A549 (cell line): ENCODE results near the gene FOLR3. TPM values are rescaled to one million over a fixed set of nuclear protein-coding genes. Genes with fewer than 3 reads are reported as not detected.
"Not testable (repeated sequence)": the region's sequence is repeated elsewhere in the genome, so short reads cannot be mapped to it uniquely, and the experiment has no call there.

Experiments
- ATAC-seq, 2 experiments: fragments of 200-7000 bp in 1 of 2; fragments of >200 bp in 1 of 2; cut with Nextera tagmentation in 1 of 2; cut with Tn5 transposase in 1 of 2; 3 replicates each; pipeline versions ENCODE4 v1.8.0 to v1.9.1; 2018 to 2020; ENCODE audit warnings: mild to moderate bottlenecking in 1 of 2, moderate library complexity in 1 of 2
- CTCF ChIA-PET: fragments of 300-600 bp; sonication (Branson Sonifier 250); formaldehyde crosslinking; extraction: SDS; loops from one replicate; lab custom pipeline; 2021; ENCODE audit warnings: antibody characterized with exemption, inconsistent platforms; lab: Yijun Ruan, JAX
- POLR2A ChIA-PET: fragments of 350-600 bp; formaldehyde crosslinking; extraction: SDS; loops from one replicate; lab custom pipeline; 2021; ENCODE audit warnings: antibody characterized with exemption, inconsistent platforms; lab: Yijun Ruan, JAX
- DNase-seq, 2 experiments: peaks; one replicate each; pipeline versions ENCODE4 v3.0.0 to v3.0.0-alpha.2; 2011 to 2016; ENCODE audit warnings: low read depth in 1 of 2, low spot score in 1 of 2
- FAIRE-seq: peaks from 2 replicates; lab custom pipeline; 2011; peaks lifted over from hg19 to GRCh38; lab: Jason Lieb, UNC
- H3K27ac ChIP-seq, 2 experiments: fragments of >200 bp; sonication (Bioruptor Twin); formaldehyde crosslinking; 3 replicates each; pipeline ENCODE4 v1.5.1; 2016 to 2017
- H3K4me1 ChIP-seq: fragments of >200 bp; sonication (Bioruptor Twin); formaldehyde crosslinking; 3 replicates; pipeline ENCODE4 v1.6.1; 2016
- H3K4me2 ChIP-seq: fragments of >200 bp; sonication (Bioruptor Twin); formaldehyde crosslinking; 3 replicates; pipeline ENCODE4 v1.6.1; 2016
- H3K4me3 ChIP-seq: fragments of >200 bp; sonication (Bioruptor Twin); formaldehyde crosslinking; 3 replicates; pipeline ENCODE4 v1.5.1; 2016
- H3K9me3 ChIP-seq: fragments of >200 bp; sonication (Bioruptor Twin); formaldehyde crosslinking; 3 replicates; pipeline ENCODE4 v1.6.1; 2016
- CHD4 ChIP-seq: fragments of 200-600 bp; sonication (generic); IDR thresholded peaks from 2 replicates; pipeline ENCODE4 v1.6.1; 2016; ENCODE audit warnings: antibody characterized with exemption, mild to moderate bottlenecking, borderline replicate concordance
- EHF ChIP-seq: fragments of 250-450 bp; sonication (Bioruptor Pico); IDR thresholded peaks from 2 replicates; pipeline ENCODE4 v1.5.0; 2020; ENCODE audit warnings: mild to moderate bottlenecking
- EP300 ChIP-seq, 2 experiments: fragments of >200 bp; sonication (Bioruptor Twin); formaldehyde crosslinking; IDR thresholded peaks; 2 replicates in 1 of 2; 3 replicates in 1 of 2; pipeline ENCODE4 v1.6.1; 2016 to 2017
- FOXS1 ChIP-seq: fragments of 250-450 bp; sonication (Bioruptor Pico); IDR thresholded peaks from 2 replicates; pipeline ENCODE4 v1.5.0; 2020; ENCODE audit warnings: mild to moderate bottlenecking, moderate library complexity
- GATA3 ChIP-seq: IDR thresholded peaks from 2 replicates; pipeline ENCODE4 v1.6.1; 2012; ENCODE audit warnings: borderline replicate concordance
- HEYL ChIP-seq: fragments of 250-450 bp; sonication (Bioruptor Pico); IDR thresholded peaks from 2 replicates; pipeline ENCODE4 v1.8.0; 2021; ENCODE audit warnings: mild to moderate bottlenecking, moderate library complexity
- HOXB13 ChIP-seq: fragments of 250-450 bp; sonication (Bioruptor Pico); IDR thresholded peaks from 2 replicates; pipeline ENCODE4 v1.5.0; 2020; ENCODE audit warnings: low read depth, mild to moderate bottlenecking, moderate library complexity
- HOXB5 ChIP-seq: fragments of 250-450 bp; sonication (Bioruptor Pico); IDR thresholded peaks from 2 replicates; pipeline ENCODE4 v1.5.0; 2020; ENCODE audit warnings: mild to moderate bottlenecking, moderate library complexity
- JUNB ChIP-seq: fragments of >200 bp; sonication (Bioruptor Twin); formaldehyde crosslinking; IDR thresholded peaks from 2 replicates; pipeline ENCODE4 v1.6.1; 2016
- NFE2L2 ChIP-seq: fragments of 150-350 bp; conservative IDR thresholded peaks from 2 replicates; pipeline ENCODE4 v1.6.1; 2014; ENCODE audit warnings: low read length
- NR3C1 ChIP-seq: fragments of >200 bp; sonication (Bioruptor Twin); formaldehyde crosslinking; IDR thresholded peaks from 3 replicates; pipeline ENCODE4 v1.6.1; 2017
- POLR2A ChIP-seq: IDR thresholded peaks from 2 replicates; pipeline ENCODE4 v1.6.1; 2012; ENCODE audit warnings: mild to moderate bottlenecking, low read length
- RNF2 ChIP-seq: fragments of 200-600 bp; sonication (generic); IDR thresholded peaks from 2 replicates; pipeline ENCODE4 v1.6.1; 2016; ENCODE audit warnings: low read depth, mild to moderate bottlenecking, antibody characterized with exemption, moderate library complexity, borderline replicate concordance
- SMC3 ChIP-seq: fragments of >200 bp; sonication (Bioruptor Twin); formaldehyde crosslinking; IDR thresholded peaks from 3 replicates; pipeline ENCODE4 v1.6.1; 2018; ENCODE audit warnings: inconsistent platforms
- USF2 ChIP-seq: fragments of 450-650 bp; IDR thresholded peaks from 2 replicates; pipeline ENCODE4 v1.6.1; 2014; ENCODE audit warnings: antibody characterized with exemption
- ZNF302 ChIP-seq: fragments of 250-450 bp; sonication (Bioruptor Pico); IDR thresholded peaks from 2 replicates; pipeline ENCODE4 v1.9.0; 2021; ENCODE audit warnings: inconsistent platforms, mild to moderate bottlenecking, moderate library complexity
- ZSCAN20 ChIP-seq: fragments of 250-450 bp; sonication (Bioruptor Pico); IDR thresholded peaks from 2 replicates; pipeline ENCODE4 v1.8.0; 2022; ENCODE audit warnings: mild to moderate bottlenecking, moderate library complexity
- WGBS: methylation state at CpG from one replicate; pipeline ENCODE4 v1.1.6; 2017; ENCODE audit errors: missing lambda C conversion rate; 5-methylcytosine and 5-hydroxymethylcytosine counted together
- polyA plus RNA-seq, 4 experiments: library from polyadenylated mRNA; depleted of rRNA in 3 of 4; stranded (reverse); fragments of >200 nt; fragmentation: RNase III in 1 of 4; extraction: RNeasy Plus Mini Kit Qiagen cat#74134 plus additional on column Dnase treatment in 1 of 4; gene quantifications; 2 replicates in 3 of 4; 3 replicates in 1 of 4; pipeline ENCODE4 v1.2.3, GENCODE V29; 2011 to 2017
- TF ChIP-seq, protein P1 (sequence below): fragments of 250-450 bp; sonication (Bioruptor Pico); IDR thresholded peaks from 2 replicates; pipeline ENCODE4 v1.5.0; 2021; ENCODE audit warnings: mild to moderate bottlenecking, moderate library complexity, borderline replicate concordance
- TF ChIP-seq, protein P2 (sequence below): fragments of 150-350 bp; IDR thresholded peaks from 2 replicates; pipeline ENCODE4 v1.6.1; 2014; ENCODE audit warnings: low read depth, mild to moderate bottlenecking, low read length
- TF ChIP-seq, protein P3 (sequence below): IDR thresholded peaks from 2 replicates; pipeline ENCODE4 v1.6.1; 2012; ENCODE audit warnings: low read depth, borderline replicate concordance

Gene FOLR3
- polyA plus RNA-seq, 2 of the 4 experiments (the other 2 are of a cell fraction), result not detected

GRCh38 chr11:72160319-72160718 lies 24.8 kb downstream of the FOLR3 start:
- ChIA-PET POLR2A (no interaction called here), CTCF (interaction anchor here (1.2 to 3.3 kb wide), 4 partner anchors 16 to 69 kb away, joined by 3 to 18 read pairs (median 12); no protein-coding TSS in a partner anchor)
- Histone ChIP-seq H3K27ac (no peak overlapping the region), H3K9me3 (no peaks in the 10 kb centered on the region), H3K4me1 (peaks cover 9% of the 10 kb centered on the region), H3K4me2 (no peak overlapping the region), H3K4me3 (no peak overlapping the region)
- ATAC-seq (no peak), FAIRE-seq (no peak), DNase-seq (no peak)
- TF ChIP-seq ZNF302 (CRISPR knock-in tag) (no peak), USF2 (no peak), HEYL (CRISPR knock-in tag) (no peak), NFE2L2 (no peak), EP300 (IDR thresholded peaks at IDR 0.05) (no peak), POLR2A (no peak), CHD4 (no peak), HOXB13 (CRISPR knock-in tag) (no peak), NR3C1 (no peak)
- TF ChIP-seq, protein P1, sequence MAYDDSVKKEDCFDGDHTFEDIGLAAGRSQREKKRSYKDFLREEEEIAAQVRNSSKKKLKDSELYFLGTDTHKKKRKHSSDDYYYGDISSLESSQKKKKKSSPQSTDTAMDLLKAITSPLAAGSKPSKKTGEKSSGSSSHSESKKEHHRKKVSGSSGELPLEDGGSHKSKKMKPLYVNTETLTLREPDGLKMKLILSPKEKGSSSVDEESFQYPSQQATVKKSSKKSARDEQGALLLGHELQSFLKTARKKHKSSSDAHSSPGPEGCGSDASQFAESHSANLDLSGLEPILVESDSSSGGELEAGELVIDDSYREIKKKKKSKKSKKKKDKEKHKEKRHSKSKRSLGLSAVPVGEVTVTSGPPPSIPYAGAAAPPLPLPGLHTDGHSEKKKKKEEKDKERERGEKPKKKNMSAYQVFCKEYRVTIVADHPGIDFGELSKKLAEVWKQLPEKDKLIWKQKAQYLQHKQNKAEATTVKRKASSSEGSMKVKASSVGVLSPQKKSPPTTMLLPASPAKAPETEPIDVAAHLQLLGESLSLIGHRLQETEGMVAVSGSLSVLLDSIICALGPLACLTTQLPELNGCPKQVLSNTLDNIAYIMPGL (CRISPR knock-in tag), result no peak
- TF ChIP-seq, protein P2, sequence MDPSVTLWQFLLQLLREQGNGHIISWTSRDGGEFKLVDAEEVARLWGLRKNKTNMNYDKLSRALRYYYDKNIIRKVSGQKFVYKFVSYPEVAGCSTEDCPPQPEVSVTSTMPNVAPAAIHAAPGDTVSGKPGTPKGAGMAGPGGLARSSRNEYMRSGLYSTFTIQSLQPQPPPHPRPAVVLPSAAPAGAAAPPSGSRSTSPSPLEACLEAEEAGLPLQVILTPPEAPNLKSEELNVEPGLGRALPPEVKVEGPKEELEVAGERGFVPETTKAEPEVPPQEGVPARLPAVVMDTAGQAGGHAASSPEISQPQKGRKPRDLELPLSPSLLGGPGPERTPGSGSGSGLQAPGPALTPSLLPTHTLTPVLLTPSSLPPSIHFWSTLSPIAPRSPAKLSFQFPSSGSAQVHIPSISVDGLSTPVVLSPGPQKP, result no peak
- TF ChIP-seq, protein P3, sequence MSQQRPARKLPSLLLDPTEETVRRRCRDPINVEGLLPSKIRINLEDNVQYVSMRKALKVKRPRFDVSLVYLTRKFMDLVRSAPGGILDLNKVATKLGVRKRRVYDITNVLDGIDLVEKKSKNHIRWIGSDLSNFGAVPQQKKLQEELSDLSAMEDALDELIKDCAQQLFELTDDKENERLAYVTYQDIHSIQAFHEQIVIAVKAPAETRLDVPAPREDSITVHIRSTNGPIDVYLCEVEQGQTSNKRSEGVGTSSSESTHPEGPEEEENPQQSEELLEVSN, result no peak
- WGBS, result 60% methylated on average over 2 of the region's 2 CpGs

- WGBS, result 88% methylated on average over 16 of the region's 16 CpGs
- Histone ChIP-seq H3K9me3 (no peaks in the 10 kb centered on the region), H3K4me1 (peaks cover 9% of the 10 kb centered on the region), H3K27ac (no peak overlapping the region; a peak in 1 of 6 replicates), H3K4me3 (no peak overlapping the region), H3K4me2 (no peak overlapping the region)
- no peak for TF ChIP-seq RNF2
- no peak for TF ChIP-seq NR3C1
- TF ChIP-seq GATA3, result no peak
- no peak for TF ChIP-seq SMC3
- no peak for TF ChIP-seq JUNB
- no peak for TF ChIP-seq HOXB13 (CRISPR knock-in tag)
- TF ChIP-seq EHF (CRISPR knock-in tag), result no peak
- no peak for TF ChIP-seq CHD4
- ATAC-seq, result no peak
- FAIRE-seq, result no peak
- CTCF ChIA-PET, result interaction anchor here (0.6 to 1.3 kb wide), 3 partner anchors 21 to 52 kb away, joined by 3 read pairs; no protein-coding TSS in a partner anchor
- no peak for DNase-seq
- POLR2A ChIA-PET, result no interaction called here
Measured at GRCh38 chr11:72162891-72163492, 27.5 kb downstream of the FOLR3 start.

DNA sequence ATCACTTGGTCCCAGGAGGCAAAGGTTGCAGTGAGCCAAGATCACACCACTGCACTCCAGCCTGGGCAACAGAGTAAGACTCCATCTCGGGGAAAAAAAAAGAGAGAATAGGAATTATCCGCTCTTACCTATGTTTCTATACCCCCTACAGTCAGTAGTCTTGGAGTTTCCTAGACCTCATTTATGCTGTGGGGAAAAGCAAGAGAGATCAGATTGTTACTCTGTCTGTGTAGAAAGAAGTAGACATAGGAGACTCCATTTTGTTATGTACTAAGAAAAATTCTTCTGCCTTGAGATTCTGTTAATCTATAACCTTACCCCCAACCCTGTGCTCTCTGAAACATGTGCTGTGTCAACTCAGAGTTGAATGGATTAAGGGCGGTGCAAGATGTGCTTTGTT lies 28.7 kb downstream of the FOLR3 start:
- not testable (repeated sequence) for H3K4me3 ChIP-seq, FAIRE-seq, ATAC-seq, H3K9me3 ChIP-seq
- H3K4me2 ChIP-seq, result peak overlapping the region; percentile 42; the same call in 2 of the 3 replicates
- WGBS, result 85% methylated on average over 2 of the region's 3 CpGs
- peak; percentile 96 for TF ChIP-seq ZNF302 (CRISPR knock-in tag)
- TF ChIP-seq FOXS1, result peak; percentile 97; the same call in 1 of the 2 replicates
- TF ChIP-seq HOXB13 (CRISPR knock-in tag), result peak; percentile 92; the same call in 1 of the 2 replicates
- peak; percentile 97 for TF ChIP-seq EHF (CRISPR knock-in tag)
- peak; percentile 75; the same call in 1 of the 2 replicates for TF ChIP-seq ZSCAN20 (CRISPR knock-in tag)
- peak; percentile 91; the same call in 1 of the 2 replicates for TF ChIP-seq HOXB5
- TF ChIP-seq, all 56 proteins: peak for 6; not testable (repeated sequence) for 50
- H3K4me1 ChIP-seq, POLR2A ChIA-PET, DNase-seq: not testable (repeated sequence)
- H3K27ac ChIP-seq, result peak overlapping the region; percentile 63 to 75; a peak in 5 of 6 replicates
- CTCF ChIA-PET, result interaction anchor here (1.3 kb wide), 1 partner anchor 42 kb away, joined by 3 read pairs; no protein-coding TSS in a partner anchor

GRCh38 chr11:72169046-72169555 lies 33.6 kb downstream of the FOLR3 start:
- H3K4me2 ChIP-seq, H3K4me1 ChIP-seq, H3K9me3 ChIP-seq, ATAC-seq, FAIRE-seq, POLR2A ChIA-PET, DNase-seq, H3K4me3 ChIP-seq, H3K27ac ChIP-seq: not testable (repeated sequence)
- 90% methylated on average over 5 of the region's 5 CpGs for WGBS
- CTCF ChIA-PET, result interaction anchor here (1.5 to 5.9 kb wide), 4 partner anchors 14 to 245 kb away, joined by 3 to 25 read pairs (median 7); no protein-coding TSS in a partner anchor

- H3K4me1 ChIP-seq, POLR2A ChIA-PET, H3K4me2 ChIP-seq, FAIRE-seq, DNase-seq, ATAC-seq, H3K27ac ChIP-seq, H3K9me3 ChIP-seq, H3K4me3 ChIP-seq: not testable (repeated sequence)
- whole genome bisulfite sequencing, result 89% methylated on average over 3 of the region's 3 CpGs
- CTCF ChIA-PET, result interaction anchor here (1.0 to 5.9 kb wide), 5 partner anchors 11 to 261 kb away, joined by 3 to 25 read pairs (median 4); no protein-coding TSS in a partner anchor
Measured at GRCh38 chr11:72169754-72170153, 34.2 kb downstream of the FOLR3 start.
